Mucosa of rectum (tissue), 2 donors: ENCODE data around the gene STK40.

Source experiments
- H3K27ac ChIP-seq, 2 donors: one replicate each; pipeline ENCODE4 v1.7.0; 2013; ENCODE audit warnings: inconsistent platforms in 2 of 2, low read depth in 2 of 2, low read length in 2 of 2
- H3K27me3 ChIP-seq, 2 donors: one replicate each; pipeline ENCODE4 v1.7.0; 2013; ENCODE audit warnings: low read length in 2 of 2; ENCODE audit not compliant: control insufficient read depth in 2 of 2, insufficient read depth in 2 of 2
- H3K36me3 ChIP-seq, 2 donors: one replicate each; pipeline ENCODE4 v1.7.0; 2013; ENCODE audit warnings: low read length in 2 of 2; ENCODE audit not compliant: control insufficient read depth in 2 of 2, insufficient read depth in 2 of 2
- H3K4me1 ChIP-seq, 2 donors: one replicate each; pipeline ENCODE4 v1.7.0; 2013; ENCODE audit warnings: low read length in 2 of 2, mild to moderate bottlenecking in 1 of 2; ENCODE audit not compliant: control insufficient read depth in 2 of 2, insufficient read depth in 2 of 2
- H3K4me3 ChIP-seq, 2 donors: one replicate each; pipeline ENCODE4 v1.7.0; 2013; ENCODE audit warnings: low read length in 2 of 2
- H3K9ac ChIP-seq, 2 donors: one replicate each; pipeline ENCODE4 v1.7.0; 2013; ENCODE audit warnings: low read length in 2 of 2, low read depth in 1 of 2, mild to moderate bottlenecking in 1 of 2
- H3K9me3 ChIP-seq, 2 donors: one replicate each; pipeline ENCODE4 v1.7.0; 2013; ENCODE audit warnings: low read length in 2 of 2; ENCODE audit not compliant: control insufficient read depth in 2 of 2
- donor health status: healthy.
- donor health status: Normal muscosa, but diverticular disease.

STK40 gene

DNA sequence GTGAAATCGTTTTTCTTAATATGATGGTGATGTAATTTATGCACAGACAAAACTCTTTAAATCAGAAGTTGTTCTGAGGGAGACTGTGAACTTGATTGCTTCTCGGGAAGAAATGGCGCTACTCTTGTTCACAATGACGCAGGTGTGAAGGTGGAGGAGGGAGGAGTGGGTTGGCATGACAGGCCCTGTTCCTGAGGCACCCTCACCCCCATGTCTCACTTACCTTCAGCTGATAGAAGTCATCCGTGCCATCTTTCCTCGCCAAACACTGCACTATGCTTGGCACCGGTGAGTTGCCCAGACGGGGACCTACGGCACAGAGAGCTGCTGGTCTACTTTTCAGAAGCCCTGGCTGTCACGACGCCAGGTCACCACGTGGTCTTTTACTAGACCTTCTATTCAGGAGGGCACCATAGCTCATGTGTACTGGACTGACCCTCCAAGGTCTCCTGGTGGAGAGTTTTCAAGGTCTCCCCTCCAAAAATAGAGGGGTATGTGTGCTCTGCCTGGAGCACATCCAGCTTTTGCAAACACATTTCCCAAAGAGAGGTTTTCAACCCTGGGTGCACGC is 27.1 kb downstream of the STK40 start:
- H3K27me3 ChIP-seq = no peaks in the 10 kb centered on the region
- no peak overlapping the region for H3K27ac ChIP-seq
- no peaks in the 10 kb centered on the region for H3K4me1 ChIP-seq
- no peaks in the 10 kb centered on the region for H3K9me3 ChIP-seq
- peaks cover 48 to 70% of the 10 kb centered on the region in 2 donors for H3K36me3 ChIP-seq
- H3K4me3 ChIP-seq = no peak overlapping the region
- no peak overlapping the region for H3K9ac ChIP-seq

DNA sequence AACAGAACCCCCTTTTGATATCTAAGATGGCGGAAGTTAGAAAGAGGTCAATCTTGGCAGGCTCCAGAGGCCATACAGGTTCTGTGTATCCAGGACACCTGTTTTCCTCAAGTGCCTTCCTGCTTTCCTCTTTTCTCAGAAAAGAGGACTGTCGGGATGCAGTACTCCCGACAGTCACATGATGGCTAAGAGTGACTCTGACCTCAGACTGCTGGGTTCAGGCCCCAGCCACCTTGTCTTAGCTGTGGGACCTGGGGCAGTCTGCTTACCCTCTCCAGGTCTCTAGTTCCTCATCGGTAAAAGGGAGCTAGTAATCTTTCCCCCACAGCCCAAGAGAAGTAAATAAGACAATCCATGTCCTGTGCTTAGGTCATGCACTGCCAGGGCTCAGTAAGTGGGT is 29.9 kb downstream of the STK40 start:
- Histone ChIP-seq H3K36me3 (peaks cover 52 to 63% of the 10 kb centered on the region in 2 donors), H3K27me3 (no peaks in the 10 kb centered on the region)

DNA sequence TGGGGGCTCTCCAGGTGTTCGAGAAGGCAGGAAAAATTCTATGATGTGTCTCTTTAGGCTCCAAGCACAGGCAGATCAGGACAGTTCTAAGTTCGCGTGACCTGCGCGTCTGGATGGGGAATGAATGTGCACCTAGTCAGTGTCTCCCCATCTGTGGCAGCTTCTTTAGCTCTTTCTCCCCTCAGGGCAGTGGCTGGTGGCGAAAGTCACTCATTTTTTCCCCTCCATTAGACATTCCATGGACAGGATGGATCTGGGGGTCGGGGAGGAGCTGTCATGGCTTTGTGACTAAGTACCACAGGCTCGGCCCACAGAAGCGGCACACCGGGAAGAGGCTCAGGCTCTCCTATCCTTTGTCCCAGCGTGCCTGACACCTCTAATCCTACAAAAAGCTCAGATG is 31.2 kb downstream of the STK40 start:
- Histone ChIP-seq H3K4me1 (peaks cover 10 to 20% of the 10 kb centered on the region in 2 donors), H3K36me3 (peaks cover 48 to 58% of the 10 kb centered on the region in 2 donors), H3K27me3 (no peaks in the 10 kb centered on the region), H3K27ac (no peak overlapping the region), H3K9ac (no peak overlapping the region), H3K9me3 (no peaks in the 10 kb centered on the region), H3K4me3 (no peak overlapping the region)

More for the DNA sequence above, 29.9 kb downstream of the STK40 start:
- H3K9me3 ChIP-seq = no peaks in the 10 kb centered on the region
- no peak overlapping the region for H3K4me3 ChIP-seq
- H3K4me1 ChIP-seq = peaks cover 6 to 14% of the 10 kb centered on the region in 2 donors
- no peak overlapping the region for H3K9ac ChIP-seq
- no peak overlapping the region for H3K27ac ChIP-seq

DNA sequence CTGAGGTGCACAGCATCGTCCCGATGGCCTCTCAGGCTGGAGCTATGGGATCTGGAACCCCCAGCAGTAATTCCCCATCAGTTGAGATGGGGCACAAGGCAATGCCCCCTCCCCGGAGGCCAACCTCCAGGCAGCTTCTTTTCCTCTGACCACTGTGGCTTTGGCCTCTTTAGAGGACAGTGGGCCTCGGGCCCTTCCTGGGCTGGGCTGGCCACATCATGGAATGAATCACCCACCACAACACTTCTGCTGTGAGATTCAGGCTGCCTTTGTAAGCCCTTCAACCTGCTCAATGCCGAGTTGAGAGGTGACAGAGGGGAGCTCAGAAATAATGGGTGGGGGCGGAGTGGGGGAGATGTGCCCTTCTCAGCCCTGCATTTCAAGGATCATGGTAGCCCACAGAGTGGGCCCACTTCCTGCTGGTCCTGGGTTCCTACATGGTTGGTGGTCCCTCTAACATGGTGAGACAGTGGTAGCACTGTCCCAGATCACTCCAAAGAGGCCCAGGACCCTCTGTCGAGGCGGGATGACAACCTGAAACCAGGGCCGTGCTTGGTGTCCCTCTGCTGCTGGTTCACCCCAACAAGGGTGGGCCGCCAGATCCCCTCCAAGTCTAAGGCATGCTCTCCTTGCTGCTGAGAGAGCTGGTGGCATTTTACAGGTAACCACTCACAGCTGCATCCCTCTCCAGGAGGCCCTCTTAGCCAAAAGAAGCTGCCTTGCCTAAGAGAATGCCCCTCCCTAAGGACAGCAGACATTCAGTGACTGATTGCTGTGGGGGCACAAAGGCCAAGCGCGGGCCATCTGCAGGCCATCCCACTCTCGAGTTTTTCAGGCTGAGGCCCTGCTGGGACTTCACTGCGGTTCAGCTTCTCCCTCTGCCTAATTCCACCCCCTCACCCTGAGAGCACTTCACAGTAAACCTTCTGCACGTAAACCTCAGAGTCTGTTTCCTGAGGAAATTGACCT is 32.5 kb downstream of the STK40 start:
- Histone ChIP-seq H3K9ac (no peak overlapping the region), H3K27ac (peak overlapping the region in 1 of 2 donors; percentile 9), H3K27me3 (no peaks in the 10 kb centered on the region), H3K4me1 (peaks cover 18 to 20% of the 10 kb centered on the region in 2 donors), H3K9me3 (no peaks in the 10 kb centered on the region), H3K36me3 (peaks cover 50 to 61% of the 10 kb centered on the region in 2 donors), H3K4me3 (no peak overlapping the region)

DNA sequence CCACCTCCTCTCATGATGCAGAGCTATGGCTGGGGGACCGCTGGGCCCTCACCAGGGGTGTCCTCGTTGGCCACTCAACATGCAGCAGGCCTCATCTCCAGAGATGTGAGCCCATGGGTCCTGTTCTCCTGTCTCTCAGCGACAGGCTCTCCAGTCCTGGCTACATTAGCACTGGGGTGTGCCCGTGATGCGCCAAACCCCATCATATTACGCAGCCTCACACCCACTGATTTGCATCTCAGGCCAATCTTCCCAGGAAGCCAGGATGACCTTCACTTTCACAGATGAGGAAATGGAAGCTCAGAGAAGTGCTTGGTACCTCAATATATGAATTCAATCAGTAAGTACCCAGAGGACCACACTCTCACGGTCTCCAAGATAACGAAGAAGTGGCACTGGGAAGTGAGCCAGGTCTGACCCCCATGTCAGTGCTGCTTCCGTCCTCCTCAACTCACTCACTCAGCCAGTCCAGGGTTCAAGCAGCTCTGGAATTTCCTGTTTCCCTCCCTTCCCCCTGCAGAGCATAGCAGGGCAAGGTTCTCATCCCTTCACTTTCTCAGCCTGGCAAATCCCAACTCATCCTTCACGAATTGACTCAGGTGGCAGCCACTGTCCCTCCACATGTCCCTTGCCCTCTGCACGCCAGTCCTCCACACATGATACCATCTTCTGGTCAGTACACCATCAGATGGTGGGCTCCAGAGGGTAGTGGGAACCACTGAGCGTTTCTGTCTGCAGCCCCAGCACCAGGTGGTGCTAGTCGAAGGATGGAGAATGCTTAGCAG is 33.4 kb downstream of the STK40 start:
- Histone ChIP-seq H3K4me3 (no peak overlapping the region), H3K4me1 (peaks cover 18 to 20% of the 10 kb centered on the region in 2 donors), H3K9me3 (no peaks in the 10 kb centered on the region), H3K36me3 (peaks cover 49 to 60% of the 10 kb centered on the region in 2 donors), H3K27me3 (no peaks in the 10 kb centered on the region), H3K27ac (peak overlapping the region in 1 of 2 donors; percentile 54), H3K9ac (no peak overlapping the region)

DNA sequence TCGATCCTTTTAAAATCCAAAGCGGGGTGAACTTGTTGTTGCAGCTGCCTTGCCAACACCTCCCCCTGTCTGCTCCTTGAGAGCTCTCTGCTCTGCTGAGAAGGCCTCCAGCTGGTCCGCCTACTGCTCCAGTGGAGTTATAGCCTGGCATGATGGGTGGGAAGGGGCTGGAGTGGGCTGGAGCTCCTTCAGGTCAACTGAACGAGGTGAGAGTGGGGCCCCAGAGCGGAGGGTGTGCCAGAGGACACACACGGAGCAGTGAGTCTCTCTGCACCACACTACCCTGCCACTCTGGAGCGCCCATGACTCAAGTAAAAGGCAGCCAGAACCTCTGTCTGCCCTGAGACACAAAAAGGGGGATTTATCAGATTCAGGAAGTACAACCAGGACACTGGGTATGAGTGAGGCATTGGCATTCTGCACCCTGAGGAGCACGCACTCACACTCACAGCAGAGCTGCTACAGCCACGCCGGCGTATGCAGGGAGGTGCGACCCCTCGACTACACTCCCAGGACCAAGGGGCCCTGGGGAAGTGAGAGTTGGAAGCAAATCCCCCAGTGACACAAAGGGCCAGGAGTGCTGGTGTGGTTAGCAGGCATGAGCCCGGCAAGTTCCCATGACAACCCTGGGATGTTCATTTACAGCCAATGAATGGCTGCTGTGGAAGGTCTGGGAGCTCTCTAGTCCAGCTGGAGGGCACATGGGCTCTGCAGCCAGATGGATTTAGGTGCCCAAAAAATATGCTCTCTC is 34.3 kb downstream of the STK40 start:
- H3K27ac ChIP-seq = peak overlapping the region; percentile 32 to 54
- H3K4me3 ChIP-seq = no peak overlapping the region
- H3K4me1 ChIP-seq = peaks cover 18 to 20% of the 10 kb centered on the region in 2 donors
- H3K9ac ChIP-seq = no peak overlapping the region
- H3K27me3 ChIP-seq = no peaks in the 10 kb centered on the region
- peaks cover 52 to 59% of the 10 kb centered on the region in 2 donors for H3K36me3 ChIP-seq
- H3K9me3 ChIP-seq = no peaks in the 10 kb centered on the region

DNA sequence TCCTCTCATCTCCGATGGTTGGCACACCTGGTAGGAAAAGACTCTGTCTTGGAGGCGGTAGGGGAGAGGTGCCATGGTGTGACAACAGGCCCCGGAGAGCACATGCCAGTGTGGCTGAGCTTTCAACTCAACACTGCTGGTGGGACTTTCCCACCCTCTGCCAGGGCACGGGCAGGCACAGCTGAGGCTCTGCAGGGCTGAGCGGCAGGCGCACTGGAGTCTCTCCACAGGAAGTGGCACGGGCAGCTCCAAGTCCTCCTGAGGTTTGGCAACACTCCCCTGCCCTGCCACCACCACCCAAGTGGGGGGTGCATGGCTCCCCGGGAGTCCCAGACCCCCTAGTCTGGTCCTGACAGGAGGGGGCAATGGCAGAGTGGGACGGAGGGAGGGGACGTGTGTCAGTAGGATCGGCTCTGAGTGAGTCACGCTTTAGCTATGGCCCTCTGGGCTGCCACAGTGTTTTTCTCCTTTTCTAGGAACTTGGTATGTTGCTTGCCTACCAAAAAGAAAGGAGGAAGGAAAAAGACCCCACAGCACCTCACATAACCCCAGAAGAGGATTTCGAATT is 35.0 kb downstream of the STK40 start:
- H3K9ac ChIP-seq = no peak overlapping the region
- H3K4me3 ChIP-seq = no peak overlapping the region
- H3K9me3 ChIP-seq = no peaks in the 10 kb centered on the region
- H3K4me1 ChIP-seq = peaks cover 18 to 20% of the 10 kb centered on the region in 2 donors
- H3K27me3 ChIP-seq = no peaks in the 10 kb centered on the region
- peak overlapping the region; percentile 41 for H3K27ac ChIP-seq
- peaks cover 48 to 62% of the 10 kb centered on the region in 2 donors for H3K36me3 ChIP-seq

DNA sequence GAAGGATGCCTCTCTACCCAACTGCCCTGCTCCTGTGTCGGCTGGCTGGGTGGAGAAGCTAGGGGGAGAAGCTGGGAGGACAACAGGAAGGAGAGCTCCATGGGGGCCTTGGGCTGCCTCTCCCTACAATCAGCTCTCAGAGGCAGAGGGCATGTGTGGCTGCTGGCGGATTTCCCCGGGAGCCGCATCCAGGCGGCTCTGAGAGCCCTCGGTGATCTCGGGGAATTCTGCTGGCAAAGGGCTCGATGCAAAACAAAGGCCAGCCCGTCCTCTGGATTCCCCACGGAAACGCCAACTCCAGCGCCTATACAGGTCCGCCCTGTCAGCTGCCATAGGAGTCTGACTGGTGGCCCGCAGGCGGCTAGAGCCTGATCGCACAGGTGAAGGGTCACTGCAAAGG is 35.9 kb downstream of the STK40 start:
- peaks cover 45 to 61% of the 10 kb centered on the region in 2 donors for H3K36me3 ChIP-seq

DNA sequence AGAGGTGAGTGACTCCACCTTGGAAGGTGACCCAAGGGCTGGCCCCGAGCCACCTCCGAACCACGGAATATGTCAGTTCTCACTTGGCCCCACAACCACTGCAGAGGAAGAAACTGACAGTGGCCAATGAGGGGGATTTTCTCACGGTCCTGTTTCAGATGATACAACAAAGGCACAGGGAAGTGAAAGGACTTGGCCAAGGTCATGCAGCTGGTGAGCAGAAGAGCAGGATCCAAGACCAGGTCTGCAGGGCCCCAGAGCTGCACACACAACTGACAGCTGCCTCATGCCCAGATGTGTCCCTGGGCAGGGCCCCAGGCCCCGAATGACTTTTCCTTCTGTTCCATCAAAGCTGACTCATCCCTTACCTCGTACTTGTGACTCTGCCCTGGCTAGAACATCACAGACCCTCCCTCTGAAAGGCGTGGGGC is 36.5 kb downstream of the STK40 start:
- H3K4me3 ChIP-seq = no peak overlapping the region
- H3K27me3 ChIP-seq = no peaks in the 10 kb centered on the region
- no peaks in the 10 kb centered on the region for H3K9me3 ChIP-seq
- H3K36me3 ChIP-seq = peaks cover 46 to 61% of the 10 kb centered on the region in 2 donors
- H3K9ac ChIP-seq = no peak overlapping the region
- peaks cover 18 to 20% of the 10 kb centered on the region in 2 donors for H3K4me1 ChIP-seq
- no peak overlapping the region for H3K27ac ChIP-seq

More for the DNA sequence above, 35.9 kb downstream of the STK40 start:
- H3K9ac ChIP-seq = no peak overlapping the region
- no peaks in the 10 kb centered on the region for H3K9me3 ChIP-seq
- peaks cover 18 to 20% of the 10 kb centered on the region in 2 donors for H3K4me1 ChIP-seq
- no peaks in the 10 kb centered on the region for H3K27me3 ChIP-seq
- peak overlapping the region in 1 of 2 donors; percentile 41 for H3K27ac ChIP-seq
- no peak overlapping the region for H3K4me3 ChIP-seq
